ENCODE results near the gene FKBP11. TPM values are rescaled to one million over a fixed set of nuclear protein-coding genes. Genes with fewer than 3 reads are reported as not detected.
"Not testable (repeated sequence)": the region's sequence is repeated elsewhere in the genome, so short reads cannot be mapped to it uniquely, and the experiment has no call there.

Gene FKBP11
- total RNA-seq, 1 donor from 2014 or later: 72.7 TPM

GRCh38 chr12:48889679-48890078, 35.6 kb downstream of the FKBP11 start:
- H3K27me3 Mint-ChIP-seq (ENCODE audit: low read depth): peaks cover 21% of the 10 kb centered on the region
- no peak overlapping the region for H3K4me3 Mint-ChIP-seq (ENCODE audit: low read depth)
- no peaks in the 10 kb centered on the region for H3K9me3 Mint-ChIP-seq

GRCh38 chr12:48883305-48884161, 41.8 kb downstream of the FKBP11 start:
- H3K27me3 Mint-ChIP-seq (ENCODE audit: low read depth): peaks cover 42% of the 10 kb centered on the region
- H3K4me1 Mint-ChIP-seq (ENCODE audit: low read depth): peaks cover 4% of the 10 kb centered on the region
- intact Hi-C loops (cut with micrococcal nuclease): no loop called here

More at GRCh38 chr12:48889679-48890078, 35.6 kb downstream of the FKBP11 start:
- Mint-ChIP-seq H3K27ac (no peak overlapping the region), H3K4me1 (ENCODE audit: low read depth) (peaks cover 7% of the 10 kb centered on the region), H3K36me3 (ENCODE audit: low read depth) (no peaks in the 10 kb centered on the region)
- no peak for DNase-seq (ENCODE audit: low spot score)
- intact Hi-C loops (cut with micrococcal nuclease): loop anchor here (1.0 to 5.0 kb wide), 2 partner anchors 36 to 108 kb away; partner anchors contain the start of gene DDN

GRCh38 chr12:48882972-48883304, 42.4 kb downstream of the FKBP11 start:
- intact Hi-C loops (cut with micrococcal nuclease): no loop called here
- Mint-ChIP-seq H3K4me3 (ENCODE audit: low read depth) (no peak overlapping the region), H3K27ac (no peak overlapping the region), H3K9me3 (no peaks in the 10 kb centered on the region), H3K36me3 (ENCODE audit: low read depth) (no peaks in the 10 kb centered on the region), H3K4me1 (ENCODE audit: low read depth) (peaks cover 4% of the 10 kb centered on the region), H3K27me3 (ENCODE audit: low read depth) (peaks cover 42% of the 10 kb centered on the region)
- DNase-seq (ENCODE audit: low spot score): no peak

More at GRCh38 chr12:48883305-48884161, 41.8 kb downstream of the FKBP11 start:
- no peak for DNase-seq (ENCODE audit: low spot score)
- Mint-ChIP-seq H3K27ac (no peak overlapping the region), H3K4me3 (ENCODE audit: low read depth) (no peak overlapping the region), H3K36me3 (ENCODE audit: low read depth) (no peaks in the 10 kb centered on the region), H3K9me3 (no peaks in the 10 kb centered on the region)

GRCh38 chr12:48882315-48882687, 43.0 kb downstream of the FKBP11 start:
- peaks cover 42% of the 10 kb centered on the region for H3K27me3 Mint-ChIP-seq (ENCODE audit: low read depth)
- H3K9me3 Mint-ChIP-seq: no peaks in the 10 kb centered on the region
- peaks cover 4% of the 10 kb centered on the region for H3K4me1 Mint-ChIP-seq (ENCODE audit: low read depth)
- no peaks in the 10 kb centered on the region for H3K36me3 Mint-ChIP-seq (ENCODE audit: low read depth)
- no peak overlapping the region for H3K4me3 Mint-ChIP-seq (ENCODE audit: low read depth)
- DNase-seq (ENCODE audit: low spot score): no peak
- H3K27ac Mint-ChIP-seq: no peak overlapping the region
- intact Hi-C loops (cut with micrococcal nuclease): no loop called here

DNA sequence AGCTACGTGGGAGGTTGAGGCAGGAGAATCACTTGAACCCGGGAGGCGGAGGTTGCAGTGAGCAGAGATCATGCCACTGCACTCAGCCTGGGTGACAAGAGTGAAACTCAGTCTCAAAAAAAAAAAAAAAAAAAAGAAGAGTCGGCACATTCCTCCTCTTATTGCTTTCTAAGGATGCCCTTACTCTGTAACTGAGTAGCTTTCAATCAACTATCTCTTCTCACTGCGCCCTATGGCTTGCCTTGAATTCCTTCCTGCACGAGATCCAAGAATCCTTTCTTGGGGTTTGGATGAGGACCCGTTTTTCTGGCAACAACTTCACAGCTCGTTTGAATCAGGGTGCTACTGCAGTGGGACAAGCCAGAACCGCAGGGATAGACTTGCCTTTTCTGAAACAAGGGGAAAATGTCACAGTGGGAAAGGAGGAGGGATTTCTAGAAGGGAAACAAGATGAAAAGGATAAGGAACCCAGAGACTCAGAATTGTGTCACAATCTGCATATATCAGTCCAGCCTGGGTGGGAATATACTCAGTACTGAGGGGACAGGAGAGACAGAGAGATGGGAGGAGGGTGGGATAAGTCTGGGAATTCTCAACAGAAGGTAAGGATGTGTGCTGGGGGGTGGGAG, 43.5 kb downstream of the FKBP11 start:
- Mint-ChIP-seq H3K4me3 (ENCODE audit: low read depth) (no peak overlapping the region), H3K9me3 (no peaks in the 10 kb centered on the region), H3K36me3 (ENCODE audit: low read depth) (no peaks in the 10 kb centered on the region), H3K27ac (no peak overlapping the region), H3K4me1 (ENCODE audit: low read depth) (peaks cover 4% of the 10 kb centered on the region), H3K27me3 (ENCODE audit: low read depth) (peaks cover 42% of the 10 kb centered on the region)
- DNase-seq (ENCODE audit: low spot score): no peak
- intact Hi-C loops (cut with micrococcal nuclease): no loop called here

DNA sequence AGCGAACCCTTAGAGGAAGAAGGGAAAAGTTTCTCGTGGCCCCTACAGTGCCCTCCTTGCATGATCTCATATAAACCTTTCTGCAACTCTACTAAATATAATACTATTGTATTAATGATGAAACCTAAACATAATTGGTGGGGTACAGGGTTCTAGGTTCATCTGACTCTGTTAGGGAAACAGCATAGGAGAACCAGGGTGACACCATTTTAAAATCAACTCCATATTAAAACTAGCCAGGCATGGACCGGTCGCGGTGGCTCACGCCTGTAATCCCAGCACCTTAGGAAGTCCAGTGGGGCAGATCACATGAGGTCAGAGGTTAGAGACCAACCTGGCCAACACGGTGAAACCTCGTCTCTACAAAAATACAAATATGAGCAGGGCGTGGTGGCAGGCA, 44.6 kb downstream of the FKBP11 start:
- peaks cover 4% of the 10 kb centered on the region for H3K4me1 Mint-ChIP-seq (ENCODE audit: low read depth)
- H3K27me3 Mint-ChIP-seq (ENCODE audit: low read depth): peaks cover 42% of the 10 kb centered on the region
- H3K36me3 Mint-ChIP-seq (ENCODE audit: low read depth): no peaks in the 10 kb centered on the region
- H3K9me3 Mint-ChIP-seq: no peaks in the 10 kb centered on the region
- no peak overlapping the region for H3K27ac Mint-ChIP-seq
- no peak overlapping the region for H3K4me3 Mint-ChIP-seq (ENCODE audit: low read depth)
- DNase-seq (ENCODE audit: low spot score): no peak
- intact Hi-C loops (cut with micrococcal nuclease): no loop called here

DNA sequence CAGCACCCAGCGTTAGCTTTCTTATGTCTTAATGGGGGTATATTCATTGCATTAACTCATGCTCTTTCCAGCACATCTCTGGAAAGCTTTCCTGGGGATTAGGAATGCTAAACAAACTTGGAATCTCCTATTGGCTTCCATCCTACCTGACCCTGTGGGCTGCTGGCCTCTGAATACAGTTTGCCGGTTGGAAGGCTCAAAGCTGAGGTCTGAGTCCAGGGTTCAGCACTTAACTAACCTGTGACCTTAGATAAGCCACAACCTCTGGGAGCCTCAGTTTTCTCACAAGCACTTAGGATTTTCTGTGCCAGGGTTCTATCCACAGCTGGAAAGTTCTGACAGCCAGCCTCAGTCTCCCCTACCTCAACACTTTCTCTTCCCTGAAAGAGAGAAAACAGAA, 46.7 kb downstream of the FKBP11 start:
- DNase-seq (ENCODE audit: low spot score): no peak
- Mint-ChIP-seq H3K9me3 (no peaks in the 10 kb centered on the region), H3K27me3 (ENCODE audit: low read depth) (peaks cover 31% of the 10 kb centered on the region), H3K4me3 (ENCODE audit: low read depth) (no peak overlapping the region), H3K27ac (no peak overlapping the region), H3K4me1 (ENCODE audit: low read depth) (peaks cover 4% of the 10 kb centered on the region), H3K36me3 (ENCODE audit: low read depth) (no peaks in the 10 kb centered on the region)
- intact Hi-C loops (cut with micrococcal nuclease): no loop called here

GRCh38 chr12:48875944-48876515, 49.3 kb downstream of the FKBP11 start:
- H3K4me1 Mint-ChIP-seq (ENCODE audit: low read depth): no peaks in the 10 kb centered on the region
- H3K9me3 Mint-ChIP-seq: no peaks in the 10 kb centered on the region
- peaks cover 22% of the 10 kb centered on the region for H3K27me3 Mint-ChIP-seq (ENCODE audit: low read depth)
- no peak for DNase-seq (ENCODE audit: low spot score)
- no peak overlapping the region for H3K4me3 Mint-ChIP-seq (ENCODE audit: low read depth)
- no peak overlapping the region for H3K27ac Mint-ChIP-seq
- intact Hi-C loops (cut with micrococcal nuclease): no loop called here
- H3K36me3 Mint-ChIP-seq (ENCODE audit: low read depth): no peaks in the 10 kb centered on the region

DNA sequence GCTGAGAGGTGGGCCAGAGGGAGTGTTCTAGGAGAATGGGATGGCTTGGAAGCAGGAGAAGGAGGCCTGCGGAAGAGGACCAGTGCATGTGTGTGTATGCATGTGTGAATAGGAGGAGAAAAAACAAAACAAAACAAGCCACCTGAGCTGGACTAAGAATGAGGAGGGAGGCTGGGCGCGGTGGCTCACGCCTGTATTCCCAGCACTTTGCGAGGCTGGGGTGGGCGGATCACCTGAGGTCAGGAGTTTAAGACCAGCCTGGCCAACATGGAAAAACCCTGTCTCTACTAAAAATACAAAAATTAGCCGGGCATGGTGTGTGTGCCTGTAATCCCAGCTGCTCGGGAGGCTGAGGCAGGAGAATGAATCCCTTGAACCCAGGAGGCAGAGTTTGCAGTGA, 51.8 kb downstream of the FKBP11 start:
- H3K9me3 Mint-ChIP-seq; H3K36me3 Mint-ChIP-seq (ENCODE audit: low read depth); H3K4me1 Mint-ChIP-seq (ENCODE audit: low read depth); H3K27ac Mint-ChIP-seq; H3K4me3 Mint-ChIP-seq (ENCODE audit: low read depth); DNase-seq (ENCODE audit: low spot score); intact Hi-C loops (cut with micrococcal nuclease): not testable (repeated sequence)
- peaks cover 11% of the 10 kb centered on the region for H3K27me3 Mint-ChIP-seq (ENCODE audit: low read depth)

DNA sequence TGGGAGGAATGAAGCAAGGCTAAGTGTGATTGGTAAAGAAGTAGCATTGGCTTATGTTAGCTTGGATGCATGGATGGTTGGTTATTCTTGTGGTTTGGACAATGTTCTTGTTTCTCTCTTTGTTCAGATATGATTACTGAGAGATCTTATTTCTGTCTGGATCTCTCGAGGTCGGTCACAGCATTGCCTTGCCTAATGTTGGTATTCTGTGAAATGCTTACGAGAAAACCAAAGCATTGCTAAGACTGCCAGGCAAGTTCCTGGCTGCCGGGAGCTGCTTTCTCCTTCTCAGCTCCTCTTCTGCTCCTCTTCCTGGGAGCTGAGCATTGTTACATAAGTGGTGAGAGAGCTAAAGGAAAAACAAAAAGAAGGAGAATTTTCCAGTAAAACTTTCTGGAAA, 52.2 kb downstream of the FKBP11 start:
- no peaks in the 10 kb centered on the region for H3K4me1 Mint-ChIP-seq (ENCODE audit: low read depth)
- H3K27me3 Mint-ChIP-seq (ENCODE audit: low read depth): peaks cover 11% of the 10 kb centered on the region
- H3K27ac Mint-ChIP-seq: no peak overlapping the region
- no peak for DNase-seq (ENCODE audit: low spot score)
- no peaks in the 10 kb centered on the region for H3K9me3 Mint-ChIP-seq
- intact Hi-C loops (cut with micrococcal nuclease): no loop called here
- no peaks in the 10 kb centered on the region for H3K36me3 Mint-ChIP-seq (ENCODE audit: low read depth)
- H3K4me3 Mint-ChIP-seq (ENCODE audit: low read depth): no peak overlapping the region

Other genes starting within 250 kb of the FKBP11 start
- 59.5 and 62.7 TPM in 2 replicates for gene KANSL2, start 243.3 kb downstream of the FKBP11 start, total RNA-seq
- gene CCNT1, start 208.8 kb downstream of the FKBP11 start, total RNA-seq: 70.2 and 71.9 TPM in 2 replicates
- 0.39 and 0.55 TPM in 2 replicates for gene ADCY6, start 136.4 kb downstream of the FKBP11 start, total RNA-seq
- 11.5 and 13.1 TPM in 2 replicates for gene CACNB3, start 107.0 kb downstream of the FKBP11 start, total RNA-seq
- 114 and 124 TPM in 2 replicates for gene DDX23, start 73.3 kb downstream of the FKBP11 start, total RNA-seq
- gene RND1, start 59.6 kb downstream of the FKBP11 start, total RNA-seq: 3.5 and 4.7 TPM in 2 replicates
- 133 and 135 TPM in 2 replicates for gene ARF3, start 32.0 kb upstream of the FKBP11 start, total RNA-seq
- gene WNT10B, start 46.2 kb upstream of the FKBP11 start, total RNA-seq: 0.80 and 1.0 TPM in 2 replicates
- 0.60 and 0.66 TPM in 2 replicates for gene WNT1, start 52.8 kb upstream of the FKBP11 start, total RNA-seq
- gene DDN, start 73.9 kb upstream of the FKBP11 start, total RNA-seq: 0.60 and 0.91 TPM in 2 replicates
- 65.1 and 65.7 TPM in 2 replicates for gene PRKAG1, start 93.3 kb upstream of the FKBP11 start, total RNA-seq
- 93.3 and 100 TPM in 2 replicates for gene KMT2D, start 135.3 kb upstream of the FKBP11 start, total RNA-seq
- 14.2 and 16.0 TPM in 2 replicates for gene RHEBL1, start 144.5 kb upstream of the FKBP11 start, total RNA-seq
- not detected in 2 replicates for gene DHH, start 169.3 kb upstream of the FKBP11 start, total RNA-seq
- gene LMBR1L, start 185.4 kb upstream of the FKBP11 start, total RNA-seq: 47.1 and 53.5 TPM in 2 replicates
- 1,902 and 1,926 TPM in 2 replicates for gene TUBA1B, start 205.9 kb upstream of the FKBP11 start, total RNA-seq